Esophagus muscularis mucosa (tissue), 4 donors: ENCODE data around the gene ADGRD2.

Experiments
- EP300 ChIP-seq: sonication (generic); formaldehyde crosslinking; IDR thresholded peaks from one replicate; pipeline ENCODE4 v1.6.1; 2017; ENCODE audit warnings: antibody characterized with exemption
- POLR2A ChIP-seq: fragments of 450-650 bp; IDR thresholded peaks from one replicate; pipeline ENCODE4 v1.6.1; 2017; ENCODE audit warnings: antibody characterized with exemption, moderate library complexity, mild to moderate bottlenecking, low read depth
- TF ChIP-seq, protein P1 (sequence below), 3 experiments: fragments of 200-600 bp in 2 of 3; fragments of 450-650 bp in 1 of 3; sonication (generic) in 2 of 3; IDR thresholded peaks; one replicate each; pipeline ENCODE4 v1.5.1; 2017 to 2019; ENCODE audit warnings: antibody characterized with exemption in 3 of 3, mild to moderate bottlenecking in 2 of 3, moderate library complexity in 1 of 3

DNA sequence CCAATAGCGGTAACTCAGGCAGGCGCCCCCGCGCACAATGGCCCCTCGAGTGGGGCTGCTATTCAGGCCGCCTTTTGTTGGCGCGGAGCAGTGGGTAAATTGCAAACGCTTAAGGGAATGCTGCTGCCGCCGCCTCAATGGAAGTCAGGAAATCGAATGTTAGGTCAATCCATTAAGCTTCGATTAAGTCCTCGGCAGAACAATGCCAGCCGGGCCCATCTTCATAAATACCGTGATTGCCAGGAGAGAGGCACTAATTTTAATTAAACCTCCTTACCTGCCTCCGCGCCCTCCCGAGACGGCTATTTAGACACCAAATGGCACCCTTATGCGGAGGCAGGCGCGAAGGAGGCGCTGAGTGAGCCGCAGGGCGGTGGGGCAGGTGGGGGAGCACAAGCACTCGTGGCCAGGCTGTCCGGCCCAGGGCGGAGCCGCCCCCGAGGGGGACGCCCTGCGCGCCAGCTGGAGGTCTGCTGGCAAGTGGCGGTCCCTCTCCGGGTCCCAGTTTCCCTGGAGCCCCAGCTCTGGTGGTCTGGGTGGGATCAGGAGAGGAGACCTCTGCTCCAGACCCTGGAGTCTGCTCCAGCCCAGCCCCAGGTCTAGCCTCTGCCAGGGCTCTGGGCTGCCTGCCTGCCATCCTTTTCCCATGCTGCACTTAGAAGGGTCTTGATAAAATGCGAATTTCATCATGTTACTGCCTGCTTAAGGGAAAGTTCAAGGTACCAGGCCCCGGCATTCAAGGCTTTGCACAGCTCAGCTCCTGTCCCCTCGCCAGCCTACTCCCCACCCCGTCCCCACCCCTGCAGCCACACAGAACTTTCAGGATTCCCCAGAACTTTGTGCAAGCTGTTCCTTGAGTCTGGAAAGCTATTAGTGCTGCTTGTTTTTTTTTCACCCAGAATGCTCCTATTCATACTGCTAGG lies 37.3 kb downstream of the ADGRD2 start:
- no peak for TF ChIP-seq POLR2A
- TF ChIP-seq, protein P1, sequence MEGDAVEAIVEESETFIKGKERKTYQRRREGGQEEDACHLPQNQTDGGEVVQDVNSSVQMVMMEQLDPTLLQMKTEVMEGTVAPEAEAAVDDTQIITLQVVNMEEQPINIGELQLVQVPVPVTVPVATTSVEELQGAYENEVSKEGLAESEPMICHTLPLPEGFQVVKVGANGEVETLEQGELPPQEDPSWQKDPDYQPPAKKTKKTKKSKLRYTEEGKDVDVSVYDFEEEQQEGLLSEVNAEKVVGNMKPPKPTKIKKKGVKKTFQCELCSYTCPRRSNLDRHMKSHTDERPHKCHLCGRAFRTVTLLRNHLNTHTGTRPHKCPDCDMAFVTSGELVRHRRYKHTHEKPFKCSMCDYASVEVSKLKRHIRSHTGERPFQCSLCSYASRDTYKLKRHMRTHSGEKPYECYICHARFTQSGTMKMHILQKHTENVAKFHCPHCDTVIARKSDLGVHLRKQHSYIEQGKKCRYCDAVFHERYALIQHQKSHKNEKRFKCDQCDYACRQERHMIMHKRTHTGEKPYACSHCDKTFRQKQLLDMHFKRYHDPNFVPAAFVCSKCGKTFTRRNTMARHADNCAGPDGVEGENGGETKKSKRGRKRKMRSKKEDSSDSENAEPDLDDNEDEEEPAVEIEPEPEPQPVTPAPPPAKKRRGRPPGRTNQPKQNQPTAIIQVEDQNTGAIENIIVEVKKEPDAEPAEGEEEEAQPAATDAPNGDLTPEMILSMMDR (IDR thresholded peaks at IDR 0.05) = no peak
- TF ChIP-seq EP300 = no peak
